Measurements from ENCODE around the gene OLIG3. TPM values are rescaled to one million over a fixed set of nuclear protein-coding genes. Genes with fewer than 3 reads are reported as not detected.
A peak's percentile ranks its signal among the peaks of the same experiment; 100 is the strongest.

The OLIG3 gene
- total RNA-seq, 4 donors from 2014 or later, result not detected

GRCh38 chr6:137498481-137499190 lies 4.4 kb upstream of the OLIG3 start:
- H3K4me3 ChIP-seq, result no peak overlapping the region
- intact Hi-C loops (cut with DNase I), result no loop called here
- H3K9me3 ChIP-seq, result no peaks in the 10 kb centered on the region
- peaks cover 29 to 98% (median 43%) of the 10 kb centered on the region in 4 donors for H3K27me3 ChIP-seq
- peaks cover 14 to 48% (median 15%) of the 10 kb centered on the region in 3 donors for H3K4me1 ChIP-seq
- no peaks in the 10 kb centered on the region for H3K36me3 ChIP-seq
- no peak overlapping the region for H3K27ac ChIP-seq
- TF ChIP-seq CTCF (IDR thresholded peaks at IDR 0.05), result no peak
- TF ChIP-seq POLR2A (IDR thresholded peaks at IDR 0.05), result no peak
- WGBS, 2 donors, result 27 to 28% methylated on average over 11 of the region's 11 CpGs
- no peak for DNase-seq

GRCh38 chr6:137497721-137498463 lies 3.7 kb upstream of the OLIG3 start:
- no peak for TF ChIP-seq CTCF (IDR thresholded peaks at IDR 0.05)
- no peak for TF ChIP-seq POLR2A (IDR thresholded peaks at IDR 0.05)
- Histone ChIP-seq H3K4me3 (peak overlapping the region in 3 of 4 donors; percentile 3 to 47 (median 32)), H3K9me3 (no peaks in the 10 kb centered on the region), H3K27me3 (peaks cover 35 to 98% (median 50%) of the 10 kb centered on the region in 4 donors), H3K36me3 (no peaks in the 10 kb centered on the region), H3K4me1 (peaks cover 19 to 55% (median 22%) of the 10 kb centered on the region in 3 donors), H3K27ac (no peak overlapping the region)
- DNase-seq, result no peak
- intact Hi-C loops (cut with DNase I), result no loop called here
- WGBS, 2 donors, result 13 to 31% methylated on average over 3 to 4 of the region's 60 CpGs

- peaks cover 19 to 60% (median 22%) of the 10 kb centered on the region in 3 donors for H3K4me1 ChIP-seq
- H3K4me3 ChIP-seq, result peak overlapping the region in 3 of 4 donors; percentile 3 to 47 (median 32)
- DNase-seq, result no peak
- 8 to 29% methylated on average over 17 to 27 of the region's 47 CpGs for WGBS, 2 donors
- H3K27me3 ChIP-seq, result peaks cover 37 to 100% (median 54%) of the 10 kb centered on the region in 4 donors
- H3K9me3 ChIP-seq, result no peaks in the 10 kb centered on the region
- intact Hi-C loops (cut with DNase I), result no loop called here
- H3K36me3 ChIP-seq, result no peaks in the 10 kb centered on the region
- TF ChIP-seq CTCF (IDR thresholded peaks at IDR 0.05) (no peak), POLR2A (IDR thresholded peaks at IDR 0.05) (no peak)
- H3K27ac ChIP-seq, result no peak overlapping the region
Observed at GRCh38 chr6:137496909-137497720, 2.9 kb upstream of the OLIG3 start.

GRCh38 chr6:137496368-137496767 lies 2.2 kb upstream of the OLIG3 start:
- Histone ChIP-seq H3K36me3 (no peaks in the 10 kb centered on the region), H3K27ac (no peak overlapping the region), H3K4me3 (no peak overlapping the region), H3K27me3 (peaks cover 37 to 100% (median 56%) of the 10 kb centered on the region in 4 donors), H3K4me1 (peaks cover 19 to 60% (median 22%) of the 10 kb centered on the region in 3 donors), H3K9me3 (no peaks in the 10 kb centered on the region)
- DNase-seq, result no peak
- intact Hi-C loops (cut with DNase I), result no loop called here
- WGBS, 2 donors, result 16 to 28% methylated on average over 15 of the region's 17 CpGs
- TF ChIP-seq CTCF (IDR thresholded peaks at IDR 0.05), result no peak

All from esophagus squamous epithelium (tissue), 5 donors.